WTC11 (cell line): ENCODE measurements around the gene AIG1. TPM values are rescaled to one million over a fixed set of nuclear protein-coding genes. Genes with fewer than 3 reads are reported as not detected.

Experiments used
- ATAC-seq: fragments of 200-7000 bp; cut with Tn5 transposase; 2 replicates; pipeline ENCODE4 v1.10.0; 2021; ENCODE audit warnings: mild to moderate bottlenecking, moderate library complexity
- CTCF ChIA-PET: fragments of 300-600 bp; sonication (Branson Sonifier 250); formaldehyde crosslinking; loops from one replicate; lab custom pipeline; 2021; ENCODE audit warnings: antibody characterized with exemption; lab: Charles Lee
- POLR2A ChIA-PET: fragments of 350-600 bp; sonication (Branson Sonifier 250); formaldehyde crosslinking; loops from one replicate; lab custom pipeline; 2021; ENCODE audit warnings: antibody characterized with exemption; lab: Charles Lee
- DNase-seq: peaks from one replicate; pipeline ENCODE4 v3.0.0; 2021; ENCODE audit warnings: low spot score
- H3K27ac Mint-ChIP-seq: 2 replicates; pipeline ENCODE4 v1.8.0; 2021; ENCODE audit warnings: mixed read lengths
- H3K27me3 Mint-ChIP-seq: 2 replicates; pipeline ENCODE4 v1.8.0; 2021; ENCODE audit warnings: low read depth, mild to moderate bottlenecking, moderate library complexity, mixed read lengths
- H3K36me3 Mint-ChIP-seq: 2 replicates; pipeline ENCODE4 v1.8.0; 2021; ENCODE audit warnings: mixed read lengths
- H3K4me1 Mint-ChIP-seq: 2 replicates; pipeline ENCODE4 v1.8.0; 2022; ENCODE audit warnings: mixed read lengths
- H3K4me3 Mint-ChIP-seq: 2 replicates; pipeline ENCODE4 v1.8.0; 2021; ENCODE audit warnings: mild to moderate bottlenecking, moderate library complexity, mixed read lengths
- H3K9me3 Mint-ChIP-seq: 2 replicates; pipeline ENCODE4 v1.8.0; 2021; ENCODE audit warnings: mixed read lengths
- ATF1 ChIP-seq: sonication (generic); formaldehyde crosslinking; IDR thresholded peaks from 2 replicates; pipeline ENCODE4 v1.8.1; 2023; ENCODE audit warnings: mild to moderate bottlenecking, moderate library complexity, missing genetic modification reagents
- CDX4 ChIP-seq: fragments of 250-450 bp; sonication (Bioruptor Pico); IDR thresholded peaks from 2 replicates; pipeline ENCODE4 v1.9.0; 2021; ENCODE audit warnings: moderate library complexity, mild to moderate bottlenecking, inconsistent platforms, borderline replicate concordance
- E2F1 ChIP-seq: sonication (generic); formaldehyde crosslinking; IDR thresholded peaks from 2 replicates; pipeline ENCODE4 v1.8.0; 2022; ENCODE audit warnings: mild to moderate bottlenecking, missing genetic modification reagents
- GRHL2 ChIP-seq: fragments of 250-450 bp; sonication (Bioruptor Pico); IDR thresholded peaks from 2 replicates; pipeline ENCODE4 v1.8.0; 2022; ENCODE audit warnings: mild to moderate bottlenecking, moderate library complexity; ENCODE audit not compliant: insufficient replicate concordance, severe bottlenecking
- JUN ChIP-seq: sonication (generic); formaldehyde crosslinking; IDR thresholded peaks from 2 replicates; pipeline ENCODE4 v1.8.0; 2023; ENCODE audit warnings: mild to moderate bottlenecking, missing genetic modification reagents
- RELA ChIP-seq: sonication (generic); formaldehyde crosslinking; IDR thresholded peaks from 2 replicates; pipeline ENCODE4 v1.8.1; 2022; ENCODE audit warnings: missing genetic modification reagents, mild to moderate bottlenecking, borderline replicate concordance
- USF2 ChIP-seq: sonication (generic); formaldehyde crosslinking; IDR thresholded peaks from 2 replicates; pipeline ENCODE4 v1.8.1; 2023; ENCODE audit warnings: mild to moderate bottlenecking, missing genetic modification reagents, moderate library complexity
- ZNF232 ChIP-seq: sonication (generic); formaldehyde crosslinking; IDR thresholded peaks from 2 replicates; pipeline ENCODE4 v1.8.0; 2022; ENCODE audit warnings: mild to moderate bottlenecking, missing genetic modification reagents
- ZNF671 ChIP-seq: fragments of 250-450 bp; sonication (Bioruptor Pico); IDR thresholded peaks from 2 replicates; pipeline ENCODE4 v1.8.0; 2021; ENCODE audit warnings: mild to moderate bottlenecking
- total RNA-seq: library from RNA; stranded (reverse); gene quantifications from 3 replicates; pipeline ENCODE4 v1.2.3, GENCODE V29; 2021
- TF ChIP-seq, protein P1 (sequence below): sonication (generic); formaldehyde crosslinking; IDR thresholded peaks from 2 replicates; pipeline ENCODE4 v1.8.1; 2023; ENCODE audit warnings: mild to moderate bottlenecking, moderate library complexity, missing genetic modification reagents
- TF ChIP-seq, protein P2 (sequence below): sonication (generic); formaldehyde crosslinking; IDR thresholded peaks from 2 replicates; pipeline ENCODE4 v1.8.1; 2023; ENCODE audit warnings: mild to moderate bottlenecking, missing genetic modification reagents
- TF ChIP-seq, protein P3 (sequence below): sonication (generic); formaldehyde crosslinking; IDR thresholded peaks from 2 replicates; pipeline ENCODE4 v1.8.0; 2023; ENCODE audit warnings: missing genetic modification reagents
- TF ChIP-seq, protein P4 (sequence below): fragments of 200-600 bp; IDR thresholded peaks from 2 replicates; pipeline ENCODE4 v1.8.0; 2022; ENCODE audit warnings: antibody characterized with exemption

The AIG1 gene
- total RNA-seq, 1 experiment from 2014 or later, result 38.8 TPM

- TF ChIP-seq E2F1 (CRISPR knock-in tag), result no peak
- TF ChIP-seq, protein P1, sequence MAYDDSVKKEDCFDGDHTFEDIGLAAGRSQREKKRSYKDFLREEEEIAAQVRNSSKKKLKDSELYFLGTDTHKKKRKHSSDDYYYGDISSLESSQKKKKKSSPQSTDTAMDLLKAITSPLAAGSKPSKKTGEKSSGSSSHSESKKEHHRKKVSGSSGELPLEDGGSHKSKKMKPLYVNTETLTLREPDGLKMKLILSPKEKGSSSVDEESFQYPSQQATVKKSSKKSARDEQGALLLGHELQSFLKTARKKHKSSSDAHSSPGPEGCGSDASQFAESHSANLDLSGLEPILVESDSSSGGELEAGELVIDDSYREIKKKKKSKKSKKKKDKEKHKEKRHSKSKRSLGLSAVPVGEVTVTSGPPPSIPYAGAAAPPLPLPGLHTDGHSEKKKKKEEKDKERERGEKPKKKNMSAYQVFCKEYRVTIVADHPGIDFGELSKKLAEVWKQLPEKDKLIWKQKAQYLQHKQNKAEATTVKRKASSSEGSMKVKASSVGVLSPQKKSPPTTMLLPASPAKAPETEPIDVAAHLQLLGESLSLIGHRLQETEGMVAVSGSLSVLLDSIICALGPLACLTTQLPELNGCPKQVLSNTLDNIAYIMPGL, result no peak
- no peak for TF ChIP-seq JUN (CRISPR knock-in tag)
- no peak for TF ChIP-seq ZNF671 (CRISPR knock-in tag)
- TF ChIP-seq, protein P2, sequence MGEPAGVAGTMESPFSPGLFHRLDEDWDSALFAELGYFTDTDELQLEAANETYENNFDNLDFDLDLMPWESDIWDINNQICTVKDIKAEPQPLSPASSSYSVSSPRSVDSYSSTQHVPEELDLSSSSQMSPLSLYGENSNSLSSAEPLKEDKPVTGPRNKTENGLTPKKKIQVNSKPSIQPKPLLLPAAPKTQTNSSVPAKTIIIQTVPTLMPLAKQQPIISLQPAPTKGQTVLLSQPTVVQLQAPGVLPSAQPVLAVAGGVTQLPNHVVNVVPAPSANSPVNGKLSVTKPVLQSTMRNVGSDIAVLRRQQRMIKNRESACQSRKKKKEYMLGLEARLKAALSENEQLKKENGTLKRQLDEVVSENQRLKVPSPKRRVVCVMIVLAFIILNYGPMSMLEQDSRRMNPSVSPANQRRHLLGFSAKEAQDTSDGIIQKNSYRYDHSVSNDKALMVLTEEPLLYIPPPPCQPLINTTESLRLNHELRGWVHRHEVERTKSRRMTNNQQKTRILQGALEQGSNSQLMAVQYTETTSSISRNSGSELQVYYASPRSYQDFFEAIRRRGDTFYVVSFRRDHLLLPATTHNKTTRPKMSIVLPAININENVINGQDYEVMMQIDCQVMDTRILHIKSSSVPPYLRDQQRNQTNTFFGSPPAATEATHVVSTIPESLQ (CRISPR knock-in tag), result no peak
- TF ChIP-seq, protein P3, sequence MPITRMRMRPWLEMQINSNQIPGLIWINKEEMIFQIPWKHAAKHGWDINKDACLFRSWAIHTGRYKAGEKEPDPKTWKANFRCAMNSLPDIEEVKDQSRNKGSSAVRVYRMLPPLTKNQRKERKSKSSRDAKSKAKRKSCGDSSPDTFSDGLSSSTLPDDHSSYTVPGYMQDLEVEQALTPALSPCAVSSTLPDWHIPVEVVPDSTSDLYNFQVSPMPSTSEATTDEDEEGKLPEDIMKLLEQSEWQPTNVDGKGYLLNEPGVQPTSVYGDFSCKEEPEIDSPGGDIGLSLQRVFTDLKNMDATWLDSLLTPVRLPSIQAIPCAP, result no peak
- TF ChIP-seq ZNF232, result no peak
- no peak for TF ChIP-seq ATF1
- TF ChIP-seq, protein P4, sequence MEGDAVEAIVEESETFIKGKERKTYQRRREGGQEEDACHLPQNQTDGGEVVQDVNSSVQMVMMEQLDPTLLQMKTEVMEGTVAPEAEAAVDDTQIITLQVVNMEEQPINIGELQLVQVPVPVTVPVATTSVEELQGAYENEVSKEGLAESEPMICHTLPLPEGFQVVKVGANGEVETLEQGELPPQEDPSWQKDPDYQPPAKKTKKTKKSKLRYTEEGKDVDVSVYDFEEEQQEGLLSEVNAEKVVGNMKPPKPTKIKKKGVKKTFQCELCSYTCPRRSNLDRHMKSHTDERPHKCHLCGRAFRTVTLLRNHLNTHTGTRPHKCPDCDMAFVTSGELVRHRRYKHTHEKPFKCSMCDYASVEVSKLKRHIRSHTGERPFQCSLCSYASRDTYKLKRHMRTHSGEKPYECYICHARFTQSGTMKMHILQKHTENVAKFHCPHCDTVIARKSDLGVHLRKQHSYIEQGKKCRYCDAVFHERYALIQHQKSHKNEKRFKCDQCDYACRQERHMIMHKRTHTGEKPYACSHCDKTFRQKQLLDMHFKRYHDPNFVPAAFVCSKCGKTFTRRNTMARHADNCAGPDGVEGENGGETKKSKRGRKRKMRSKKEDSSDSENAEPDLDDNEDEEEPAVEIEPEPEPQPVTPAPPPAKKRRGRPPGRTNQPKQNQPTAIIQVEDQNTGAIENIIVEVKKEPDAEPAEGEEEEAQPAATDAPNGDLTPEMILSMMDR, result no peak
- TF ChIP-seq GRHL2 (CRISPR knock-in tag), result no peak
- TF ChIP-seq, all 79 proteins: peak for 0
These were observed 295.6 kb downstream of the AIG1 start (continued) for GRCh38 chr6:143356101-143356880.

GRCh38 chr6:143357152-143357551, 296.5 kb downstream of the AIG1 start:
- H3K27me3 Mint-ChIP-seq, result no peaks in the 10 kb centered on the region
- POLR2A ChIA-PET, result no interaction called here
- no peak overlapping the region for H3K27ac Mint-ChIP-seq
- no peaks in the 10 kb centered on the region for H3K4me1 Mint-ChIP-seq
- TF ChIP-seq RELA (CRISPR knock-in tag) (no peak), USF2 (no peak), CDX4 (no peak)
- CTCF ChIA-PET, result no interaction called here
- ATAC-seq, result no peak
- no peaks in the 10 kb centered on the region; the same call in 1 of the 2 replicates for H3K36me3 Mint-ChIP-seq
- DNase-seq, result no peak
- H3K4me3 Mint-ChIP-seq, result no peak overlapping the region
- peaks cover 26% of the 10 kb centered on the region for H3K9me3 Mint-ChIP-seq
